Measurements from ENCODE around the gene ARHGAP8.
"Not testable (repeated sequence)": the region's sequence is repeated elsewhere in the genome, so short reads cannot be mapped to it uniquely, and the experiment has no call there.

Gene ARHGAP8

GRCh38 chr22:44795701-44796630, 43.6 kb downstream of the ARHGAP8 start:
- DNase-seq (ENCODE audit: low read depth): no peak
- TF ChIP-seq, protein P1, sequence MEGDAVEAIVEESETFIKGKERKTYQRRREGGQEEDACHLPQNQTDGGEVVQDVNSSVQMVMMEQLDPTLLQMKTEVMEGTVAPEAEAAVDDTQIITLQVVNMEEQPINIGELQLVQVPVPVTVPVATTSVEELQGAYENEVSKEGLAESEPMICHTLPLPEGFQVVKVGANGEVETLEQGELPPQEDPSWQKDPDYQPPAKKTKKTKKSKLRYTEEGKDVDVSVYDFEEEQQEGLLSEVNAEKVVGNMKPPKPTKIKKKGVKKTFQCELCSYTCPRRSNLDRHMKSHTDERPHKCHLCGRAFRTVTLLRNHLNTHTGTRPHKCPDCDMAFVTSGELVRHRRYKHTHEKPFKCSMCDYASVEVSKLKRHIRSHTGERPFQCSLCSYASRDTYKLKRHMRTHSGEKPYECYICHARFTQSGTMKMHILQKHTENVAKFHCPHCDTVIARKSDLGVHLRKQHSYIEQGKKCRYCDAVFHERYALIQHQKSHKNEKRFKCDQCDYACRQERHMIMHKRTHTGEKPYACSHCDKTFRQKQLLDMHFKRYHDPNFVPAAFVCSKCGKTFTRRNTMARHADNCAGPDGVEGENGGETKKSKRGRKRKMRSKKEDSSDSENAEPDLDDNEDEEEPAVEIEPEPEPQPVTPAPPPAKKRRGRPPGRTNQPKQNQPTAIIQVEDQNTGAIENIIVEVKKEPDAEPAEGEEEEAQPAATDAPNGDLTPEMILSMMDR (conservative IDR thresholded peaks at IDR 0.05; ENCODE audit: low read depth, low read length): no peak
- no peak overlapping the region for H3K4me3 ChIP-seq (ENCODE audit: low read length)

DNA sequence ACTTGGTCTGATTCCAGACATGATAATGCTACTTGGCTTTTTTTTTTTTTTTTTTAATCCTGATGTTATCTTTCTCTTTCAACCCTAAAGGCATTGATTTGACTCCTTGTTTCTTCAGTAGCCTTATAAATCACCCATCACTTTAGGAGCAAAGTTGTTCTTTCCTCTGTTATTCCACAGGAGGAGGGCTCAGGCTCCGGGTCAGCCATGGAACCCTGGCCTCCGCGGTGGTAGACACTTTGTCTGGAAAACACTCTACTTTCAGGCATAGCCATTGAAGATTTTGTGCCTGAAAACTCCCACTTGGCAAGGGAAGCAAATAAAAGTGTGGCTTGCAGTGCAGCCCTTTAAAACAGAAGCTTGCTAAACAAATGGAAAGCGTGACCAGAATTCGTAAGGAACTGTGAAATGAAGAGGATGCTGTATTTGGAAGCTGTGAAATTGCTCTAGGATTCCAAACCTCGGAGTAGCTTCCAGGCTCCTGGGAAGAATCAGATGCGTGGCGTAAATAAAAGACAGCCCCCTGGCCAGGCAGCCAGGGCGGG, 44.9 kb downstream of the ARHGAP8 start:
- DNase-seq (ENCODE audit: low read depth): no peak
- H3K4me3 ChIP-seq (ENCODE audit: low read length): no peak overlapping the region
- TF ChIP-seq, protein P1 (conservative IDR thresholded peaks at IDR 0.05; ENCODE audit: low read depth, low read length): no peak

- DNase-seq (ENCODE audit: low read depth): no peak
- no peak overlapping the region for H3K4me3 ChIP-seq (ENCODE audit: low read length)
- TF ChIP-seq, protein P1 (conservative IDR thresholded peaks at IDR 0.05; ENCODE audit: low read depth, low read length): no peak
Measured at GRCh38 chr22:44799077-44799945, 46.9 kb downstream of the ARHGAP8 start.

DNA sequence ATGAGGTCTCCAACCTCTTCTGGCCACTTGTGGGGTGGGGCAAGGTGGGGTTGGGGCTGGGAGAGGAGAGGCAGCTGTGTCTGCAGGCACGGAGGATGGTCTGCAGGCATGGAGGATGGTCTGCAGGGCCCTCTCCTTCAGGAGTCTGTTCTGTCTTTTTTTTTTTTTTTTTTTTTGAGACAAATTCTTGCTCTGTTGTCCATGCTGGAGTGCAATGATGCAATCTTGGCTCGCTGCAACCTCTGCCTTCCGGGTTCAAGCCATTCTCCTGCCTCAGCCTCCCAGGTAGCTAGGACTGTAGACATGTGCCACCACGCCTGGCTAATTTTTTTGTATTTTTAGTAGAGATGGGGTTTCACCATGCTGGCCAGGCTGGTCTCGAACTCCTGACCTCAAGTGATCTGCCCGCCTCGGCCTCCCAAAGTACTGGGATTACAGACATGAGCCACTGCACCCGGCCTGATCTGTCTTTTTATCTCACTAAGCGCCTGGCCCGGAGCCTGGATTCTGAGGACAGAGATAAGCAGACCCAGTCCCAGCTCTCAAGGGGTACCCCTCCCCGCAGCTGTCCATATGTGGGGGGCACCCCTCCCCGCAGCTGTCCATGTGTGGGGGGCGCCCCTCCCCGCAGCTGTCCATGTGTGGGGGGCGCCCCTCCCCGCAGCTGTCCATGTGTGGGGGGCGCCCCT, 47.7 kb downstream of the ARHGAP8 start:
- not testable (repeated sequence) for DNase-seq (ENCODE audit: low read depth)

DNA sequence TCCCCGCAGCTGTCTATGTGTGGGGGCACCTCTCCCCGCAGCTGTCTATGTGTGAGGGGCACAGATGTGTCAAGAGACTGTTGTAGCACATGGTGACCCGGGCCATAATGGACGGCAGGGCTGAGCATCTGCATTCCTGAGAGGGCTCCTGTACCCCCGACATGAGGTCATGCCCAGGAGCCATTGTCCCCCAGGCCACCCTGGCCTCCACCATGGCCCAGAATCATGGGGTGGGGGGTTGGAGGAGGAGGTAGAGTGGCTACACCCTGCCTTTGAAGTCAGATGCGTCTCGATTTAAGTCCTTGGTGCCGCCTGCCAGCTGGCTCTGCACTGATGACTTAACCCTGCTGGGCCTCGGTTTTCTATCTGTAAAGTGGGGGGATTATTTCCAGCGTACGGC, 49.1 kb downstream of the ARHGAP8 start:
- DNase-seq (ENCODE audit: low read depth): no peak
- TF ChIP-seq, protein P1 (conservative IDR thresholded peaks at IDR 0.05; ENCODE audit: low read depth, low read length): no peak
- H3K4me3 ChIP-seq (ENCODE audit: low read length): no peak overlapping the region

More for the DNA sequence above, 47.7 kb downstream of the ARHGAP8 start:
- not testable (repeated sequence) for H3K4me3 ChIP-seq (ENCODE audit: low read length)

DNA sequence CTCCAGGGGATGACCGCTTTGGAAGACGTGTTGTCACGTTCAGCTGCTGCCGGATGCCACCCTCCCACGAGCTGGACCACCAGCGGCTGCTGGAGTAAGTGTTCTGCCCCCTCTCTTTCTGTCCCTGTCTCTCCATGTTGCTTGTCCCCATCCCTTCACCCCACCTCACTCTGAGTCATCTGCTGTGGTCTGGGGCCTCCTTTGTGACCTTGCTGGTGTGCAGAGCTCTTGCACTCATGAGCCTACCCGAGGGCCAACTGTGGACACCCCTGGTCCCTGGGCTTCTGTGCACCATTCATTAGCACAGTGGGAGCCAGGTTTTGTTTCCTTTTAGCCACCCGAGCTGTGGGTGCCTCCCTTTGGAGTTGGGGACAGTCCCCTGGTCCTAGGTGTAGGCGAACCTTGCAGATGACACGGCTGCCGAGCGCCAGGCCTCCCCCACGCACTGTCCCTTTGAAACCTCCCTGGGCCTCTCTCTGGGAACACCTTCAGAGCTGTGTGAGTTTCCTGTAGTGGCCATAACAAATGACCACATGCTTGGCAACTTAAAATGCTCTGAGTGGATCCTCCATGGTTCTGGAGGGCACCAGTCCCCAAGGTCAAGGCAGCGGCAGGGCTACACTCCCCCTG, 49.8 kb downstream of the ARHGAP8 start:
- no peak overlapping the region for H3K4me3 ChIP-seq (ENCODE audit: low read length)
- DNase-seq (ENCODE audit: low read depth): no peak
- TF ChIP-seq, protein P1 (conservative IDR thresholded peaks at IDR 0.05; ENCODE audit: low read depth, low read length): no peak
